SK-N-SH treated with all-trans-retinoic acid at 6 μM for 48 hours (cell line): ENCODE data around the gene SLC5A10.

Experiments used
- ATAC-seq: fragments of 200-7000 bp; cut with Tn5 transposase; 3 replicates; pipeline ENCODE4 v1.9.1; 2020; ENCODE audit warnings: mild to moderate bottlenecking, moderate library complexity
- ARNTL ChIP-seq: fragments of 450-650 bp; formaldehyde crosslinking; IDR thresholded peaks from 2 replicates; pipeline ENCODE4 v1.5.0; 2020; ENCODE audit warnings: low read depth, mild to moderate bottlenecking, moderate library complexity, borderline replicate concordance
- CSDC2 ChIP-seq: fragments of 250-450 bp; sonication (Bioruptor Pico); IDR thresholded peaks from 2 replicates; pipeline ENCODE4 v1.5.0; 2020; ENCODE audit warnings: mild to moderate bottlenecking, moderate library complexity
- ESRRG ChIP-seq: fragments of 250-450 bp; sonication (Bioruptor Pico); IDR thresholded peaks from 2 replicates; pipeline ENCODE4 v1.6.1; 2021; ENCODE audit warnings: mild to moderate bottlenecking
- GLIS3 ChIP-seq: fragments of 250-450 bp; sonication (Bioruptor Pico); IDR thresholded peaks from 2 replicates; pipeline ENCODE4 v1.5.0; 2020; ENCODE audit warnings: mild to moderate bottlenecking, moderate library complexity
- OSR1 ChIP-seq: fragments of 250-450 bp; sonication (Bioruptor Pico); IDR thresholded peaks from 2 replicates; pipeline ENCODE4 v1.8.0; 2022; ENCODE audit warnings: moderate library complexity, mild to moderate bottlenecking, inconsistent platforms
- PPARA ChIP-seq: fragments of 250-450 bp; sonication (Bioruptor Pico); IDR thresholded peaks from 2 replicates; pipeline ENCODE4 v1.5.0; 2020; ENCODE audit warnings: mild to moderate bottlenecking, borderline replicate concordance
- RARB ChIP-seq: fragments of 250-450 bp; sonication (Bioruptor Pico); IDR thresholded peaks from 2 replicates; pipeline ENCODE4 v1.8.0; 2021; ENCODE audit warnings: mild to moderate bottlenecking, moderate library complexity
- ZC3H10 ChIP-seq: fragments of 250-450 bp; sonication (Bioruptor Pico); IDR thresholded peaks from 2 replicates; pipeline ENCODE4 v1.5.1; 2021; ENCODE audit warnings: mild to moderate bottlenecking, moderate library complexity
- ZFP3 ChIP-seq: fragments of 250-450 bp; sonication (Bioruptor Pico); IDR thresholded peaks from 2 replicates; pipeline ENCODE4 v1.5.0; 2020; ENCODE audit warnings: mild to moderate bottlenecking, moderate library complexity
- ZFP30 ChIP-seq: fragments of 450-650 bp; formaldehyde crosslinking; IDR thresholded peaks from 2 replicates; pipeline ENCODE4 v1.5.0; 2022; ENCODE audit warnings: mild to moderate bottlenecking, moderate library complexity
- ZNF70 ChIP-seq: fragments of 450-650 bp; formaldehyde crosslinking; IDR thresholded peaks from 2 replicates; pipeline ENCODE4 v1.5.0; 2020; ENCODE audit warnings: mild to moderate bottlenecking, moderate library complexity
- TF ChIP-seq, protein P1 (sequence below): fragments of 250-450 bp; sonication (Bioruptor Pico); IDR thresholded peaks from 2 replicates; pipeline ENCODE4 v1.5.0; 2020; ENCODE audit warnings: mild to moderate bottlenecking, moderate library complexity
- TF ChIP-seq, protein P2 (sequence below): fragments of 250-450 bp; sonication (Bioruptor Pico); IDR thresholded peaks from 2 replicates; pipeline ENCODE4 v1.8.0; 2021; ENCODE audit warnings: low read depth, mild to moderate bottlenecking, moderate library complexity, borderline replicate concordance
- TF ChIP-seq, protein P3 (sequence below): fragments of 250-450 bp; sonication (Bioruptor Pico); IDR thresholded peaks from 2 replicates; pipeline ENCODE4 v1.8.0; 2020; ENCODE audit warnings: mild to moderate bottlenecking, moderate library complexity, borderline replicate concordance
- TF ChIP-seq, protein P4 (sequence below): fragments of 250-450 bp; sonication (Bioruptor Pico); IDR thresholded peaks from 2 replicates; pipeline ENCODE4 v1.5.1; 2021; ENCODE audit warnings: mild to moderate bottlenecking, moderate library complexity

The SLC5A10 gene

DNA sequence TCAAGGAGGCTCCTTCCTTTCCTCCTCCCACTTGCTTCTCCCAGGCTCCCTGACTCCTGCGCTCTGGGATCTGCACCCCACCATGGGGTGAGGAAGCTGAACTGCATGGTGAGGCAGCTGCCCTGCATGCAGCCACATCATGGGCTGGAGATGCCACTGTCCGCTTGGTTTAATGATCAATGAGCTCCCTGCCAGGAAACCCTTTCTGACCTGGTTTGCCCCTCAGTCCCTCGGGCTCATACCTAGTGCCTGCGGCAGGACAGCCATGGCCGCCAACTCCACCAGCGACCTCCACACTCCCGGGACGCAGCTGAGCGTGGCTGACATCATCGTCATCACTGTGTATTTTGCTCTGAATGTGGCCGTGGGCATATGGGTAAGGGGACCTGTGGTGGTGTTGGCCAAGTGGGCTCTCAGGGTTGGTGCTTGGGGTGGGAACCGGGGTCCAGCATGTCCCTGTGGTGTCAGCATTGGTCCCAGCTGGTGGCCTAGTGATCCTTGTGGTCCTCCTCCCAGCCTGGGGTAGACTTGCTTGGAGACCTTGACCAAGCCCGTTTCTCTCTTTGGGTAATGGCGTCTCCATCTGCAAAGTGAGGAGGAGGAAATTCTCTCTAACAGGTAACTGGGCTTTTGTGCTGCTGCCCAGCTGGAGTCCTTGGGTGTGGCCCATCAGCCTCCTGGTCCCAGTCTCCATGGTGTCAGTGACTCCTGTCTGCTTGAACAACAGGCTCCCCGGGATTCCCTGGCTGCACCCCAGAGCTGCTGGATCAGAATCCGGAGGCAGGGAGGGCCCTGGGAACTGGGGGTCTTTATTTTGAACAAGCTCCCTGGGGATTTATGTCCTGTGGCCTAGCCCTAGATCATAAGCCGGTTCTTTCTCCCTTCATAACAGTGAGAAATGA, at the start of gene SLC5A10:
Gene SLC5A10, plus strand, starts transcription at position 225 of the 902 bp plus-strand sequence. Its CDS starts 41 bp downstream, at position 266.
- ATAC-seq = peak; percentile 80
- TF ChIP-seq ZFP3 (CRISPR knock-in tag) = no peak
- no peak for TF ChIP-seq ZNF70

DNA sequence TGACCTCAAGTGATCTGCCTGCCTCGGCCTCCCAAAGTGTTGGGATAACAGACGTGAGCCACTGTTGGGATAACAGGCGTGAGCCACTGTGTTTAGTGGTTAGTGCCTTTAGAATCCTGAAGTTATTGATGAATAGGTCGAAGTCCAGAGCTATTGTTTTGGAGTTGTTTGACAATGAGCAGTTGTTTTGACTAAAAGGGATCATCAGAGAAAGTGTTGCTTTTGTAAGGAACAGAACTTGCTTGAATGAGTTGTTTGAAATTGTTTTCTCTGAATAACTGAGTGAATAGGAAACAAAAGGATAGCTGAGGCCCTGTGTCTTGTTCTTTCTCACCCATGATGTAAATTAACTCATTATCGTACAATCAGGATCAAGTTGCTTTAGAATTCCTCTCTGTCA, 47.5 kb upstream of the SLC5A10 start:
- ATAC-seq = no peak
- TF ChIP-seq ARNTL = no peak

DNA sequence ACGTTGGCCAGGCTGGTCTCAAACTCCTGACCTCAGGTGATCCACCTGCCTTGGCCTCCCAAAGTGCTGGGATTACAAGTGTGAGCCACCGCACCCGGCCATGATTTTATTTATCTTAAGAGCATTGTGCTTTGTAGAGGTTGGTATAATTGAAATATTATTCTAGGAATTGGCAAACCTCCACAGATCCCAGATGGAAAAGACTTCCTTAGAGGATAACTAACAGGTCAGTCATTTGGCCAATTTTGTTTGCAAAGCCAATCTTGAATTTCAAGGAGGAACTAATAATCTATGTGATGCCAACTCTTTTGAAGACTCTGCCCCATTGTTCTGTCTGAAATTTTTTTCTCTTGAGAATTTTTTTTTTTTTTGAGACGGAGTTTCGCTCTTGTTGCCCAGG, 46.7 kb upstream of the SLC5A10 start:
- TF ChIP-seq ESRRG (CRISPR knock-in tag) = no peak
- TF ChIP-seq ARNTL = no peak
- TF ChIP-seq ZC3H10 (CRISPR knock-in tag) = no peak
- TF ChIP-seq OSR1 = no peak
- no peak for TF ChIP-seq PPARA (CRISPR knock-in tag)
- no peak for TF ChIP-seq ZNF70
- TF ChIP-seq, protein P1, sequence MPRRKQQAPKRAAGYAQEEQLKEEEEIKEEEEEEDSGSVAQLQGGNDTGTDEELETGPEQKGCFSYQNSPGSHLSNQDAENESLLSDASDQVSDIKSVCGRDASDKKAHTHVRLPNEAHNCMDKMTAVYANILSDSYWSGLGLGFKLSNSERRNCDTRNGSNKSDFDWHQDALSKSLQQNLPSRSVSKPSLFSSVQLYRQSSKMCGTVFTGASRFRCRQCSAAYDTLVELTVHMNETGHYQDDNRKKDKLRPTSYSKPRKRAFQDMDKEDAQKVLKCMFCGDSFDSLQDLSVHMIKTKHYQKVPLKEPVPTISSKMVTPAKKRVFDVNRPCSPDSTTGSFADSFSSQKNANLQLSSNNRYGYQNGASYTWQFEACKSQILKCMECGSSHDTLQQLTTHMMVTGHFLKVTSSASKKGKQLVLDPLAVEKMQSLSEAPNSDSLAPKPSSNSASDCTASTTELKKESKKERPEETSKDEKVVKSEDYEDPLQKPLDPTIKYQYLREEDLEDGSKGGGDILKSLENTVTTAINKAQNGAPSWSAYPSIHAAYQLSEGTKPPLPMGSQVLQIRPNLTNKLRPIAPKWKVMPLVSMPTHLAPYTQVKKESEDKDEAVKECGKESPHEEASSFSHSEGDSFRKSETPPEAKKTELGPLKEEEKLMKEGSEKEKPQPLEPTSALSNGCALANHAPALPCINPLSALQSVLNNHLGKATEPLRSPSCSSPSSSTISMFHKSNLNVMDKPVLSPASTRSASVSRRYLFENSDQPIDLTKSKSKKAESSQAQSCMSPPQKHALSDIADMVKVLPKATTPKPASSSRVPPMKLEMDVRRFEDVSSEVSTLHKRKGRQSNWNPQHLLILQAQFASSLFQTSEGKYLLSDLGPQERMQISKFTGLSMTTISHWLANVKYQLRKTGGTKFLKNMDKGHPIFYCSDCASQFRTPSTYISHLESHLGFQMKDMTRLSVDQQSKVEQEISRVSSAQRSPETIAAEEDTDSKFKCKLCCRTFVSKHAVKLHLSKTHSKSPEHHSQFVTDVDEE (CRISPR knock-in tag) = no peak
- no peak for TF ChIP-seq RARB (CRISPR knock-in tag)
- no peak for ATAC-seq

DNA sequence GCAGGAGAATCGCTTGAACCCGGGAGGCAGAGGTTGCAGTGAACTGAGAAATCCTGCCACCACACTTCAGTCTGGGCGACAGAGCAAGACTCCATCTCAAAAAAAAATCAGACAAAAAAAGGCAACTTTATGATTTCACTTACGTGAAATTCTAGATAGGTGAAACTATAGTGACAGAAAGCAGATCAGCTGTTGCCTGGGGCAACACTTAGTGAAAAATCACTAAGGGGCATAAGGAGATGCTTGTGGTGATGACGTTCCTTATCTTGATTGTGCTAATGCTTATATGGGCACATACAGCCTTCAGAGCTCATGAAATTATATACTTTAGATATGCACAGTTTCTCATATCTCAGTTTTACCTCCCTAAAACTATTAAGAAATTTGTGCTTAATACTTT, 41.6 kb upstream of the SLC5A10 start:
- ATAC-seq = no peak

More for the DNA sequence above, 41.6 kb upstream of the SLC5A10 start:
- TF ChIP-seq GLIS3 (CRISPR knock-in tag) (no peak), ZC3H10 (CRISPR knock-in tag) (no peak), ESRRG (CRISPR knock-in tag) (no peak), PPARA (CRISPR knock-in tag) (no peak), CSDC2 (CRISPR knock-in tag) (no peak), RARB (CRISPR knock-in tag) (no peak), ZFP30 (CRISPR knock-in tag) (no peak), ARNTL (no peak)
- TF ChIP-seq, protein P2, sequence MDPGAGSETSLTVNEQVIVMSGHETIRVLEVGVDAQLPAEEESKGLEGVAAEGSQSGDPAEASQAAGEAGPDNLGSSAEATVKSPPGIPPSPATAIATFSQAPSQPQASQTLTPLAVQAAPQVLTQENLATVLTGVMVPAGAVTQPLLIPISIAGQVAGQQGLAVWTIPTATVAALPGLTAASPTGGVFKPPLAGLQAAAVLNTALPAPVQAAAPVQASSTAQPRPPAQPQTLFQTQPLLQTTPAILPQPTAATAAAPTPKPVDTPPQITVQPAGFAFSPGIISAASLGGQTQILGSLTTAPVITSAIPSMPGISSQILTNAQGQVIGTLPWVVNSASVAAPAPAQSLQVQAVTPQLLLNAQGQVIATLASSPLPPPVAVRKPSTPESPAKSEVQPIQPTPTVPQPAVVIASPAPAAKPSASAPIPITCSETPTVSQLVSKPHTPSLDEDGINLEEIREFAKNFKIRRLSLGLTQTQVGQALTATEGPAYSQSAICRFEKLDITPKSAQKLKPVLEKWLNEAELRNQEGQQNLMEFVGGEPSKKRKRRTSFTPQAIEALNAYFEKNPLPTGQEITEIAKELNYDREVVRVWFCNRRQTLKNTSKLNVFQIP (CRISPR knock-in tag) = no peak
- TF ChIP-seq, protein P3, sequence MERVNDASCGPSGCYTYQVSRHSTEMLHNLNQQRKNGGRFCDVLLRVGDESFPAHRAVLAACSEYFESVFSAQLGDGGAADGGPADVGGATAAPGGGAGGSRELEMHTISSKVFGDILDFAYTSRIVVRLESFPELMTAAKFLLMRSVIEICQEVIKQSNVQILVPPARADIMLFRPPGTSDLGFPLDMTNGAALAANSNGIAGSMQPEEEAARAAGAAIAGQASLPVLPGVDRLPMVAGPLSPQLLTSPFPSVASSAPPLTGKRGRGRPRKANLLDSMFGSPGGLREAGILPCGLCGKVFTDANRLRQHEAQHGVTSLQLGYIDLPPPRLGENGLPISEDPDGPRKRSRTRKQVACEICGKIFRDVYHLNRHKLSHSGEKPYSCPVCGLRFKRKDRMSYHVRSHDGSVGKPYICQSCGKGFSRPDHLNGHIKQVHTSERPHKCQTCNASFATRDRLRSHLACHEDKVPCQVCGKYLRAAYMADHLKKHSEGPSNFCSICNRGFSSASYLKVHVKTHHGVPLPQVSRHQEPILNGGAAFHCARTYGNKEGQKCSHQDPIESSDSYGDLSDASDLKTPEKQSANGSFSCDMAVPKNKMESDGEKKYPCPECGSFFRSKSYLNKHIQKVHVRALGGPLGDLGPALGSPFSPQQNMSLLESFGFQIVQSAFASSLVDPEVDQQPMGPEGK (CRISPR knock-in tag) = no peak
- TF ChIP-seq, protein P4, sequence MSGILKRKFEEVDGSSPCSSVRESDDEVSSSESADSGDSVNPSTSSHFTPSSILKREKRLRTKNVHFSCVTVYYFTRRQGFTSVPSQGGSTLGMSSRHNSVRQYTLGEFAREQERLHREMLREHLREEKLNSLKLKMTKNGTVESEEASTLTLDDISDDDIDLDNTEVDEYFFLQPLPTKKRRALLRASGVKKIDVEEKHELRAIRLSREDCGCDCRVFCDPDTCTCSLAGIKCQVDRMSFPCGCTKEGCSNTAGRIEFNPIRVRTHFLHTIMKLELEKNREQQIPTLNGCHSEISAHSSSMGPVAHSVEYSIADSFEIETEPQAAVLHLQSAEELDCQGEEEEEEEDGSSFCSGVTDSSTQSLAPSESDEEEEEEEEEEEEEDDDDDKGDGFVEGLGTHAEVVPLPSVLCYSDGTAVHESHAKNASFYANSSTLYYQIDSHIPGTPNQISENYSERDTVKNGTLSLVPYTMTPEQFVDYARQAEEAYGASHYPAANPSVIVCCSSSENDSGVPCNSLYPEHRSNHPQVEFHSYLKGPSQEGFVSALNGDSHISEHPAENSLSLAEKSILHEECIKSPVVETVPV = no peak
- TF ChIP-seq, protein P1 (CRISPR knock-in tag) = no peak
